ENCODE results near the gene RASA3. TPM values are rescaled to one million over a fixed set of nuclear protein-coding genes. Genes with fewer than 3 reads are reported as not detected.

The RASA3 gene
- total RNA-seq, 1 donor from 2014 or later: 41.1 TPM

DNA sequence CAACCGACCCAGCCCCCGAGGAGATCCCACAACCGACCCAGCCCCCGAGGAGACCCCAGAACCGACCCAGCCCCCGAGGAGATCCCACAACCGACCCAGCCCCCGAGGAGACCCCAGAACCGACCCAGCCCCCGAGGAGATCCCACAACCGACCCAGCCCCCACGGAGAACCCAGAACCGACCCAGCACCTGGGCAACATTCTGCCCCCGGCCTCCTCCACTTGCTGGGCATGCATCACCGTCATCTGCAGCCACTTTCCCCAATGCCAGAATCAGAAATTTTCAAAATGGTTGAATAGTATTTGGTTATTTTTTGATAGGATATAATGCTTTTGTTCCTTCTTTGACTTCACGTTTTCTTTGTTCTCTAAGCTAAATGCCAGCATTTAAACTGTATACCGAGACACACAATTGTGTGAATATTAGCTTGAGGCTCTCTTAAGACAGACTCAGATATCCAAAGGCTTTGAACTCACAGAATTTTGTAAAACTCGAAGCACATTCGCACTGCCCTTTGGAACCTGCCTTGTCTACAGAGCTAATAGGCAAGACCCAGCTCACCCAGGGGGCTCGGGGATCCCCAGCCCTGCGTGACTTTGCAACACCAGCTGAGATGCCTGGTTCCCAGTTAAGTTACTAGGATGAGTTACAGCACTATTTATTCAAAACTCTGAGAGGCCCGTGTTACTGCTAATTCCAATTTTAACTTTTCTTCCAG is 15.5 kb upstream of the RASA3 start:
- no peaks in the 10 kb centered on the region for H3K36me3 ChIP-seq (ENCODE audit: insufficient read depth, low read length)
- no peak overlapping the region for H3K27ac Mint-ChIP-seq (ENCODE audit: unreplicated experiment)
- no peak overlapping the region for H3K4me3 ChIP-seq (ENCODE audit: insufficient read depth, low read depth, low read length)
- peaks cover 47% of the 10 kb centered on the region for H3K27me3 Mint-ChIP-seq (ENCODE audit: low read depth, unreplicated experiment)
- H3K9ac ChIP-seq (ENCODE audit: low read length): no peak overlapping the region
- H3K79me2 ChIP-seq (ENCODE audit: insufficient read depth, low read length): no peaks in the 10 kb centered on the region
- TF ChIP-seq, protein P1, sequence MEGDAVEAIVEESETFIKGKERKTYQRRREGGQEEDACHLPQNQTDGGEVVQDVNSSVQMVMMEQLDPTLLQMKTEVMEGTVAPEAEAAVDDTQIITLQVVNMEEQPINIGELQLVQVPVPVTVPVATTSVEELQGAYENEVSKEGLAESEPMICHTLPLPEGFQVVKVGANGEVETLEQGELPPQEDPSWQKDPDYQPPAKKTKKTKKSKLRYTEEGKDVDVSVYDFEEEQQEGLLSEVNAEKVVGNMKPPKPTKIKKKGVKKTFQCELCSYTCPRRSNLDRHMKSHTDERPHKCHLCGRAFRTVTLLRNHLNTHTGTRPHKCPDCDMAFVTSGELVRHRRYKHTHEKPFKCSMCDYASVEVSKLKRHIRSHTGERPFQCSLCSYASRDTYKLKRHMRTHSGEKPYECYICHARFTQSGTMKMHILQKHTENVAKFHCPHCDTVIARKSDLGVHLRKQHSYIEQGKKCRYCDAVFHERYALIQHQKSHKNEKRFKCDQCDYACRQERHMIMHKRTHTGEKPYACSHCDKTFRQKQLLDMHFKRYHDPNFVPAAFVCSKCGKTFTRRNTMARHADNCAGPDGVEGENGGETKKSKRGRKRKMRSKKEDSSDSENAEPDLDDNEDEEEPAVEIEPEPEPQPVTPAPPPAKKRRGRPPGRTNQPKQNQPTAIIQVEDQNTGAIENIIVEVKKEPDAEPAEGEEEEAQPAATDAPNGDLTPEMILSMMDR (IDR thresholded peaks at IDR 0.05; ENCODE audit: insufficient read depth, low read depth, low read length): no peak
- TF ChIP-seq EZH2 (IDR thresholded peaks at IDR 0.05; ENCODE audit: insufficient read depth, low read length): no peak
- no peaks in the 10 kb centered on the region for H3K4me1 ChIP-seq (ENCODE audit: insufficient read depth, low read length)
- no peaks in the 10 kb centered on the region for H4K20me1 ChIP-seq (ENCODE audit: insufficient read depth, low read length)
- DNase-seq (ENCODE audit: low read depth) (no peak), FAIRE-seq (no peak)
- H3K36me3 Mint-ChIP-seq (ENCODE audit: low read depth, unreplicated experiment): no peaks in the 10 kb centered on the region
- H3K4me2 ChIP-seq (ENCODE audit: low read length): no peak overlapping the region
- H3K27ac ChIP-seq (ENCODE audit: low read depth, low read length): no peak overlapping the region
- H2AFZ ChIP-seq (ENCODE audit: low read depth, low read length): no peak overlapping the region
- H3K9me3 Mint-ChIP-seq (ENCODE audit: unreplicated experiment): no peaks in the 10 kb centered on the region
- H3K9me3 ChIP-seq (ENCODE audit: insufficient read depth, low read depth, low read length): no peaks in the 10 kb centered on the region
- H3K27me3 ChIP-seq (ENCODE audit: insufficient read depth, low read length): peaks cover 14% of the 10 kb centered on the region
- no peak overlapping the region for H3K4me3 Mint-ChIP-seq (ENCODE audit: unreplicated experiment)
- H3K4me1 Mint-ChIP-seq (ENCODE audit: low read depth, unreplicated experiment): no peaks in the 10 kb centered on the region

- H3K9me3 Mint-ChIP-seq (ENCODE audit: unreplicated experiment): no peaks in the 10 kb centered on the region
- no peak overlapping the region for H3K27ac ChIP-seq (ENCODE audit: low read depth, low read length)
- no peak overlapping the region for H3K4me2 ChIP-seq (ENCODE audit: low read length)
- no peaks in the 10 kb centered on the region for H3K9me3 ChIP-seq (ENCODE audit: insufficient read depth, low read depth, low read length)
- no peaks in the 10 kb centered on the region for H3K36me3 Mint-ChIP-seq (ENCODE audit: low read depth, unreplicated experiment)
- FAIRE-seq: no peak
- H3K4me3 ChIP-seq (ENCODE audit: insufficient read depth, low read depth, low read length): no peak overlapping the region
- no peaks in the 10 kb centered on the region for H3K4me1 ChIP-seq (ENCODE audit: insufficient read depth, low read length)
- no peaks in the 10 kb centered on the region for H3K4me1 Mint-ChIP-seq (ENCODE audit: low read depth, unreplicated experiment)
- H2AFZ ChIP-seq (ENCODE audit: low read depth, low read length): no peak overlapping the region
- H3K27me3 ChIP-seq (ENCODE audit: insufficient read depth, low read length): peaks cover 9% of the 10 kb centered on the region
- no peaks in the 10 kb centered on the region for H3K79me2 ChIP-seq (ENCODE audit: insufficient read depth, low read length)
- no peaks in the 10 kb centered on the region for H4K20me1 ChIP-seq (ENCODE audit: insufficient read depth, low read length)
- H3K36me3 ChIP-seq (ENCODE audit: insufficient read depth, low read length): no peaks in the 10 kb centered on the region
- H3K9ac ChIP-seq (ENCODE audit: low read length): no peak overlapping the region
- TF ChIP-seq, protein P1 (IDR thresholded peaks at IDR 0.05; ENCODE audit: insufficient read depth, low read depth, low read length): no peak
- no peak for TF ChIP-seq EZH2 (IDR thresholded peaks at IDR 0.05; ENCODE audit: insufficient read depth, low read length)
- peaks cover 43% of the 10 kb centered on the region for H3K27me3 Mint-ChIP-seq (ENCODE audit: low read depth, unreplicated experiment)
- H3K27ac Mint-ChIP-seq (ENCODE audit: unreplicated experiment): no peak overlapping the region
- H3K4me3 Mint-ChIP-seq (ENCODE audit: unreplicated experiment): no peak overlapping the region
- no peak for DNase-seq (ENCODE audit: low read depth)
Observed at GRCh38 chr13:114146629-114147028, 14.2 kb upstream of the RASA3 start.

DNA sequence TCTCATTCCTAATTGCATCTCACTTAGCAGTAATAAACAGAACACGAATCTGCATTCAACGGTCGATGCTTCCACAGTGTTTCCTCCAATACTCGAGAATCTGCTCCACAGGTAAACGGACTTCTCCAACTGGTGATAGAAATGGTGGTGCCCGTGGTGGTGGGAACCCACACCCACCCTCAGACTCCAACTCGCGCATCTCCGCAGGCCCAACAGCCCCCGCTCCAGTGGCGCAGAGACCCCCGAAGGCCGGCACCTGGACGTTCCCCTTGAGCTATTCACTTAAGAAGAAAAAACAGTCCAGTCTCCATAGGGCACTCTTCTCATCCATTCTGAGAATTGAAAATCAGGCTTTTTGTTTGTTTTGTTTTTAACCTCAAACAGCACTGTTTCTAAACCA is 13.8 kb upstream of the RASA3 start:
- Histone ChIP-seq H3K27ac (ENCODE audit: low read depth, low read length) (no peak overlapping the region), H3K36me3 (ENCODE audit: insufficient read depth, low read length) (no peaks in the 10 kb centered on the region), H3K4me3 (ENCODE audit: insufficient read depth, low read depth, low read length) (no peak overlapping the region), H3K27me3 (ENCODE audit: insufficient read depth, low read length) (peaks cover 9% of the 10 kb centered on the region), H3K4me1 (ENCODE audit: insufficient read depth, low read length) (no peaks in the 10 kb centered on the region), H3K9ac (ENCODE audit: low read length) (no peak overlapping the region), H3K79me2 (ENCODE audit: insufficient read depth, low read length) (no peaks in the 10 kb centered on the region), H2AFZ (ENCODE audit: low read depth, low read length) (no peak overlapping the region), H3K4me2 (ENCODE audit: low read length) (no peak overlapping the region), H4K20me1 (ENCODE audit: insufficient read depth, low read length) (no peaks in the 10 kb centered on the region), H3K9me3 (ENCODE audit: insufficient read depth, low read depth, low read length) (no peaks in the 10 kb centered on the region)
- Mint-ChIP-seq H3K4me3 (ENCODE audit: unreplicated experiment) (no peak overlapping the region), H3K4me1 (ENCODE audit: low read depth, unreplicated experiment) (no peaks in the 10 kb centered on the region), H3K9me3 (ENCODE audit: unreplicated experiment) (no peaks in the 10 kb centered on the region), H3K36me3 (ENCODE audit: low read depth, unreplicated experiment) (no peaks in the 10 kb centered on the region), H3K27me3 (ENCODE audit: low read depth, unreplicated experiment) (peaks cover 39% of the 10 kb centered on the region), H3K27ac (ENCODE audit: unreplicated experiment) (no peak overlapping the region)
- FAIRE-seq (no peak), DNase-seq (ENCODE audit: low read depth) (no peak)
- no peak for TF ChIP-seq EZH2 (IDR thresholded peaks at IDR 0.05; ENCODE audit: insufficient read depth, low read length)
- TF ChIP-seq, protein P1 (IDR thresholded peaks at IDR 0.05; ENCODE audit: insufficient read depth, low read depth, low read length): no peak

All from astrocyte (in vitro differentiated cells and primary cell).